Lower lobe of right lung (tissue), 2 donors: Measurements from ENCODE around the gene KIZ. TPM values are rescaled to one million over a fixed set of nuclear protein-coding genes. Genes with fewer than 3 reads are reported as not detected.
A peak's percentile ranks its signal among the peaks of the same experiment; 100 is the strongest.

Experiments used
- ATAC-seq, 2 donors: fragments of 200-7000 bp; cut with Tn5 transposase; one replicate each; pipeline ENCODE4 v1.9.1; 2020 to 2022; ENCODE audit warnings: mild to moderate bottlenecking in 2 of 2, moderate library complexity in 2 of 2
- DNase-seq: peaks from one replicate; pipeline ENCODE4 v3.0.0-alpha.2; 2020
- H3K27ac ChIP-seq: fragments of 200-600 bp; one replicate; pipeline ENCODE4 v1.8.0; 2022
- H3K27me3 ChIP-seq: fragments of 200-600 bp; one replicate; pipeline ENCODE4 v1.8.0; 2022; ENCODE audit warnings: low read depth
- H3K36me3 ChIP-seq: fragments of 200-600 bp; one replicate; pipeline ENCODE4 v1.8.0; 2022; ENCODE audit warnings: mild to moderate bottlenecking
- H3K4me1 ChIP-seq: fragments of 200-600 bp; one replicate; pipeline ENCODE4 v1.8.0; 2022
- H3K4me3 ChIP-seq: fragments of 200-600 bp; one replicate; pipeline ENCODE4 v1.8.0; 2022; ENCODE audit warnings: mild to moderate bottlenecking
- H3K9me3 ChIP-seq: fragments of 200-600 bp; one replicate; pipeline ENCODE4 v1.8.0; 2022
- CTCF ChIP-seq: fragments of 200-600 bp; IDR thresholded peaks from one replicate; pipeline ENCODE4 v1.8.0; 2022; ENCODE audit warnings: antibody characterized with exemption, mild to moderate bottlenecking
- intact Hi-C: fragments of 100-400 bp; cut with DNase I; formaldehyde crosslinking; loops from one replicate; pipeline ENCODE4 v1.11.0; 2022
- total RNA-seq: library from RNA; stranded (reverse); fragmentation: NEBNext Ultra II Directional; extraction: Animal tissue kit (Norgen Biotek cat#: 25700); gene quantifications from one replicate; pipeline ENCODE4 v1.2.1, GENCODE V29; 2021
- donor health status: DM: no; HTN: yes; CAD: no; lungs with severe emphysema.

The KIZ gene
- total RNA-seq, 1 donor from 2014 or later = 19.2 TPM

- Histone ChIP-seq H3K9me3 (no peaks in the 10 kb centered on the region), H3K4me3 (peak overlapping the region; percentile 53), H3K36me3 (no peaks in the 10 kb centered on the region), H3K27ac (peak overlapping the region; percentile 74), H3K27me3 (peaks cover 83% of the 10 kb centered on the region), H3K4me1 (peaks cover 37% of the 10 kb centered on the region)
- peak; percentile 51 to 61 for ATAC-seq
- no peak for TF ChIP-seq CTCF
- intact Hi-C loops = no loop called here
- peak; percentile 80 for DNase-seq
These were observed 25.9 kb upstream of the KIZ start for GRCh38 chr20:21099751-21100577.

GRCh38 chr20:21100578-21101452, 25.1 kb upstream of the KIZ start:
- no peak for TF ChIP-seq CTCF
- peak overlapping the region; percentile 53 for H3K4me3 ChIP-seq
- no peaks in the 10 kb centered on the region for H3K36me3 ChIP-seq
- H3K27me3 ChIP-seq = peaks cover 91% of the 10 kb centered on the region
- DNase-seq (peak; percentile 55), ATAC-seq (peak; percentile 4 to 20)
- H3K9me3 ChIP-seq = no peaks in the 10 kb centered on the region
- H3K27ac ChIP-seq = peak overlapping the region; percentile 74
- H3K4me1 ChIP-seq = peaks cover 46% of the 10 kb centered on the region
- intact Hi-C loops = no loop called here

- Histone ChIP-seq H3K4me3 (peak overlapping the region; percentile 53), H3K4me1 (peaks cover 50% of the 10 kb centered on the region), H3K27ac (peak overlapping the region; percentile 74), H3K36me3 (no peaks in the 10 kb centered on the region), H3K27me3 (peaks cover 96% of the 10 kb centered on the region), H3K9me3 (no peaks in the 10 kb centered on the region)
- TF ChIP-seq CTCF = no peak
- DNase-seq (no peak), ATAC-seq (peak; percentile 28 to 50)
- intact Hi-C loops = no loop called here
These were observed 24.4 kb upstream of the KIZ start for GRCh38 chr20:21101453-21101931.

GRCh38 chr20:21101932-21102575, 23.8 kb upstream of the KIZ start:
- no peak for TF ChIP-seq CTCF
- ATAC-seq = peak; percentile 54
- H3K27me3 ChIP-seq = peaks cover 95% of the 10 kb centered on the region
- H3K4me1 ChIP-seq = peaks cover 50% of the 10 kb centered on the region
- peak overlapping the region; percentile 74 for H3K27ac ChIP-seq
- no peaks in the 10 kb centered on the region for H3K36me3 ChIP-seq
- H3K4me3 ChIP-seq = peak overlapping the region; percentile 53
- peak; percentile 51 for DNase-seq
- intact Hi-C loops = no loop called here
- H3K9me3 ChIP-seq = no peaks in the 10 kb centered on the region
